ENCODE data around the gene MET. TPM values are rescaled to one million over a fixed set of nuclear protein-coding genes. Genes with fewer than 3 reads are reported as not detected.
"Not testable (repeated sequence)": the region's sequence is repeated elsewhere in the genome, so short reads cannot be mapped to it uniquely, and the experiment has no call there.

Gene MET
- total RNA-seq, 2 donors from 2014 or later: 2.5 to 7.3 TPM

DNA sequence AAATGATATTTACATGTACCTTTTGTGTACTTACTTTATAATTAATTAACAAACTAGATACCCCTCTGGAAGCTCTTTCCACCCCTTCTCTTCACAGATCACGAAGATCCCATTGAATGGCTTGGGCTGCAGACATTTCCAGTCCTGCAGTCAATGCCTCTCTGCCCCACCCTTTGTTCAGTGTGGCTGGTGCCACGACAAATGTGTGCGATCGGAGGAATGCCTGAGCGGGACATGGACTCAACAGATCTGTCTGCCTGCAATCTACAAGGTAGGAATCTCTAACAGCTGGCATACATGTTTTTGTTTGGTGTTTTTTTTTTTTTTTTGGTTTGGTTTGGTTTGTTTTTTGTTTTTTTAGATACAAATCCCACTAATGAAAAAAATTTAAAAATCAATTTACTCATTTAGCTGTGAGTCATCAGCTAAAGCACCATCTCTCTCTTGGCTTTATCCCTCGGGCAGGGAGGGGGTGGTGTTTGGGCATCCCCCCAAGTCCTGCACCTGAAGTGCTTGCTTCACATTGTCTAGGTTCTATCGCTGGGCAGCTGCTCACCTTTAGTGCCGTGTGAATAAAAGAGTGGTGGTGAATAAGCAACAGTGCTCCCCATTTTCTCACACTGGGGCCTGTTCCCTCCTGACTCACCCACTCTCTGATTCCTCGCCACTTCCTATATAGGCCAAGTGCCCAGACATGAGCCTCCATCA, 68.9 kb downstream of the MET start:
- 87 to 97% methylated on average over 7 to 9 of the region's 9 CpGs for WGBS, 2 experiments (ENCODE audit: insufficient coverage in 1 of 2, insufficient read length in 1 of 2)
- Histone ChIP-seq H3K36me3 (ENCODE audit: control insufficient read depth, insufficient read depth, low read length) (no peaks in the 10 kb centered on the region), H3K9ac (ENCODE audit: extremely low read depth, low read length, poor library complexity, severe bottlenecking) (no peak overlapping the region), H3K27me3 (ENCODE audit: control insufficient read depth, insufficient read depth, low read length, poor library complexity, severe bottlenecking) (no peaks in the 10 kb centered on the region), H3K4me1 (ENCODE audit: control insufficient read depth, insufficient read depth, low read length) (no peaks in the 10 kb centered on the region), H3K4me3 (ENCODE audit: low read length) (no peak overlapping the region), H3K9me3 (ENCODE audit: control insufficient read depth, low read length) (no peaks in the 10 kb centered on the region), H3K27ac (ENCODE audit: low read depth, low read length) (no peak overlapping the region)
- Mint-ChIP-seq H3K4me1 (peaks cover 11% of the 10 kb centered on the region), H3K9me3 (peaks cover 12% of the 10 kb centered on the region), H3K27ac (no peak overlapping the region), H3K27me3 (ENCODE audit: insufficient read depth) (no peaks in the 10 kb centered on the region), H3K36me3 (ENCODE audit: low read depth) (peaks cover 5% of the 10 kb centered on the region), H3K4me3 (no peak overlapping the region)
- no peak for TF ChIP-seq CTCF (conservative IDR thresholded peaks at IDR 0.05)
- DNase-seq: no peak

DNA sequence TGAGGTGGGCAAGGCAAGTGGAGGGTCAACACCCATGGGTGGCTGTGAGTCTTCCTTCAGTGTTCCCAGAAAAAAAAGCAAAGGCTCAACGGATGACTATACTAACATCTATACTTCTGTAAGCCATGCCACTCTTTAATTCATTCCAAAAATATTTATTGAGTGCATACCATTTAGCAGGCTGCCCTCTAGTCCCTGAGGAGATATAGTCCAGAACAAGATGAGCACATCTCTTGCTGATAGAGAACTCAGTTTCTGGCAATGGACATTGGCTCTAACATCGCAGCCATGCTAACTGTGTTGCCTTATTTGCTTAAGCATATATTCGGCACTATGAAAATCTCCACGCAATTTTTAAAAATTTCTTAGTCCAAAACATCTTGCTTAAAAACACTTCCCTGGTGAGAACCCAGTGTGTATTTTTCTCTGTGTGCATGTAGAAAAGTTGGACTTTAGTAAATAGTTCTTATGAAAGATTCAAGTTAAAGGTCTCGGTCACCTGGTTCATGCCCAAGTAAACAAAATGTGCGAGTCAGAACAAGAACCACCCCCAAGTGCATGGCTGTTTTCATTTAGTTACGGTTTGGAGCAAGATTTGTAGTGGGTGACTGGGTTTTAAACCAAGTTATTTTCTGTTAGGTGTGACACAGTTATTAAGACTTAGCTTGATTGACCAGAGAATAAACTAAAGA, 69.8 kb downstream of the MET start:
- Histone ChIP-seq H3K27ac (ENCODE audit: low read depth, low read length) (no peak overlapping the region), H3K36me3 (ENCODE audit: control insufficient read depth, insufficient read depth, low read length) (no peaks in the 10 kb centered on the region), H3K9ac (ENCODE audit: extremely low read depth, low read length, poor library complexity, severe bottlenecking) (no peak overlapping the region), H3K4me1 (ENCODE audit: control insufficient read depth, insufficient read depth, low read length) (no peaks in the 10 kb centered on the region), H3K27me3 (ENCODE audit: control insufficient read depth, insufficient read depth, low read length, poor library complexity, severe bottlenecking) (no peaks in the 10 kb centered on the region), H3K4me3 (ENCODE audit: low read length) (no peak overlapping the region), H3K9me3 (ENCODE audit: control insufficient read depth, low read length) (no peaks in the 10 kb centered on the region)
- Mint-ChIP-seq H3K4me3 (no peak overlapping the region), H3K4me1 (peaks cover 8% of the 10 kb centered on the region), H3K27ac (no peak overlapping the region), H3K36me3 (ENCODE audit: low read depth) (peaks cover 5% of the 10 kb centered on the region), H3K9me3 (peaks cover 15% of the 10 kb centered on the region), H3K27me3 (ENCODE audit: insufficient read depth) (no peaks in the 10 kb centered on the region)
- no peak for DNase-seq
- WGBS, 2 experiments (ENCODE audit: insufficient coverage in 1 of 2, insufficient read length in 1 of 2): 91 to 93% methylated on average over 6 to 7 of the region's 7 CpGs
- TF ChIP-seq CTCF (conservative IDR thresholded peaks at IDR 0.05): no peak

GRCh38 chr7:116742641-116743040, 70.6 kb downstream of the MET start:
- Mint-ChIP-seq H3K36me3 (ENCODE audit: low read depth) (peaks cover 10% of the 10 kb centered on the region), H3K4me3 (no peak overlapping the region), H3K4me1 (peaks cover 4% of the 10 kb centered on the region), H3K27me3 (ENCODE audit: insufficient read depth) (no peaks in the 10 kb centered on the region), H3K9me3 (peaks cover 22% of the 10 kb centered on the region), H3K27ac (no peak overlapping the region)
- no peaks in the 10 kb centered on the region for H3K9me3 ChIP-seq (ENCODE audit: control insufficient read depth, low read length)
- WGBS, 2 experiments (ENCODE audit: insufficient coverage in 1 of 2, insufficient read length in 1 of 2): 95 to 97% methylated on average over 5 to 6 of the region's 6 CpGs
- H3K4me1 ChIP-seq (ENCODE audit: control insufficient read depth, insufficient read depth, low read length): no peaks in the 10 kb centered on the region
- no peak overlapping the region for H3K9ac ChIP-seq (ENCODE audit: extremely low read depth, low read length, poor library complexity, severe bottlenecking)
- no peak overlapping the region for H3K4me3 ChIP-seq (ENCODE audit: low read length)
- H3K27me3 ChIP-seq (ENCODE audit: control insufficient read depth, insufficient read depth, low read length, poor library complexity, severe bottlenecking): no peaks in the 10 kb centered on the region
- DNase-seq: no peak
- H3K36me3 ChIP-seq (ENCODE audit: control insufficient read depth, insufficient read depth, low read length): no peaks in the 10 kb centered on the region
- H3K27ac ChIP-seq (ENCODE audit: low read depth, low read length): no peak overlapping the region
- no peak for TF ChIP-seq CTCF (conservative IDR thresholded peaks at IDR 0.05)

- H3K9me3 Mint-ChIP-seq: peaks cover 34% of the 10 kb centered on the region
- H3K4me3 ChIP-seq (ENCODE audit: low read length); H3K27ac Mint-ChIP-seq; H3K27ac ChIP-seq (ENCODE audit: low read depth, low read length); H3K4me1 ChIP-seq (ENCODE audit: control insufficient read depth, insufficient read depth, low read length); H3K4me3 Mint-ChIP-seq; H3K9ac ChIP-seq (ENCODE audit: extremely low read depth, low read length, poor library complexity, severe bottlenecking); H3K27me3 ChIP-seq (ENCODE audit: control insufficient read depth, insufficient read depth, low read length, poor library complexity, severe bottlenecking); DNase-seq; H3K4me1 Mint-ChIP-seq; H3K27me3 Mint-ChIP-seq (ENCODE audit: insufficient read depth); H3K36me3 ChIP-seq (ENCODE audit: control insufficient read depth, insufficient read depth, low read length); H3K9me3 ChIP-seq (ENCODE audit: control insufficient read depth, low read length): not testable (repeated sequence)
- H3K36me3 Mint-ChIP-seq (ENCODE audit: low read depth): peaks cover 12% of the 10 kb centered on the region
- 94% methylated on average over 2 of the region's 2 CpGs; no CpG with 5 or more reads in 1 of the 2 experiments for WGBS, 2 experiments (ENCODE audit: insufficient coverage in 1 of 2, insufficient read length in 1 of 2)
These were observed 71.8 kb downstream of the MET start for GRCh38 chr7:116743835-116744234.

DNA sequence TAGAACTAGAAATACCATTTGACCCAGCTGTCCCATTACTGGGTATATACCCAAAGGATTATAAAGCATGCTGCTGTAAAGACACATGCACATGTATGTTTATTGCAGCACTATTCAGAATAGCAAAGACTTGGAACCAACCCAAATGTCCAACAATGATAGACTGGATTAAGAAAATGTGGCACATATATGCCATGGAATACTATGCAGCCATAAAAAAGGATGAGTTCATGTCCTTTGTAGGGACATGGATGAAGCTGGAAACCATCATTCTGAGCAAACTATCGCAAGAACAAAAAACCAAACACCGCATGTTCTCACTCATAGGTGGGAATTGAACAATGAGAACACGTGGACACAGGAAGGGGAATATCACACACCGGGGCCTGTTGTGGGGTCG, 74.4 kb downstream of the MET start:
- DNase-seq; H3K9ac ChIP-seq (ENCODE audit: extremely low read depth, low read length, poor library complexity, severe bottlenecking); H3K27me3 ChIP-seq (ENCODE audit: control insufficient read depth, insufficient read depth, low read length, poor library complexity, severe bottlenecking); H3K4me1 ChIP-seq (ENCODE audit: control insufficient read depth, insufficient read depth, low read length); H3K36me3 ChIP-seq (ENCODE audit: control insufficient read depth, insufficient read depth, low read length); H3K4me1 Mint-ChIP-seq; H3K27ac Mint-ChIP-seq; H3K27me3 Mint-ChIP-seq (ENCODE audit: insufficient read depth); H3K27ac ChIP-seq (ENCODE audit: low read depth, low read length); H3K4me3 Mint-ChIP-seq; H3K4me3 ChIP-seq (ENCODE audit: low read length); H3K9me3 ChIP-seq (ENCODE audit: control insufficient read depth, low read length): not testable (repeated sequence)
- WGBS, 2 experiments (ENCODE audit: insufficient coverage in 1 of 2, insufficient read length in 1 of 2): 94% methylated on average over 4 of the region's 5 CpGs; no CpG with 5 or more reads in 1 of the 2 experiments
- Mint-ChIP-seq H3K36me3 (ENCODE audit: low read depth) (peaks cover 12% of the 10 kb centered on the region), H3K9me3 (peaks cover 53% of the 10 kb centered on the region)
